Nephron (organoid): ENCODE data around the gene CDH4.
"Not testable (repeated sequence)": the region's sequence is repeated elsewhere in the genome, so short reads cannot be mapped to it uniquely, and the experiment has no call there.

ENCODE experiments used
- H3K27ac Mint-ChIP-seq, 3 experiments: 2 replicates each; pipeline ENCODE4 v1.8.0; 2020; ENCODE audit warnings: mixed read lengths in 3 of 3, mild to moderate bottlenecking in 2 of 3, moderate library complexity in 1 of 3
- H3K27me3 Mint-ChIP-seq: 2 replicates; pipeline ENCODE4 v1.8.0; 2021; ENCODE audit warnings: low read depth, mild to moderate bottlenecking, moderate library complexity, mixed read lengths
- H3K36me3 Mint-ChIP-seq: 2 replicates; pipeline ENCODE4 v1.8.0; 2020; ENCODE audit warnings: low read depth, mixed read lengths
- H3K4me1 Mint-ChIP-seq: 2 replicates; pipeline ENCODE4 v1.8.0; 2020; ENCODE audit warnings: mixed read lengths
- H3K4me3 Mint-ChIP-seq, 3 experiments: 2 replicates each; pipeline ENCODE4 v1.8.0; 2020; ENCODE audit warnings: mild to moderate bottlenecking in 3 of 3, mixed read lengths in 3 of 3, moderate library complexity in 2 of 3
- H3K9me3 Mint-ChIP-seq: 2 replicates; pipeline ENCODE4 v1.8.0; 2020; ENCODE audit warnings: mixed read lengths
- TF ChIP-seq, protein P1 (sequence below), 3 experiments: fragments of 200-600 bp; sonication (generic); IDR thresholded peaks; one replicate each; pipeline ENCODE4 v1.5.0; 2021; ENCODE audit warnings: antibody characterized with exemption in 3 of 3; ENCODE audit not compliant: unreplicated experiment in 3 of 3

CDH4 gene

DNA sequence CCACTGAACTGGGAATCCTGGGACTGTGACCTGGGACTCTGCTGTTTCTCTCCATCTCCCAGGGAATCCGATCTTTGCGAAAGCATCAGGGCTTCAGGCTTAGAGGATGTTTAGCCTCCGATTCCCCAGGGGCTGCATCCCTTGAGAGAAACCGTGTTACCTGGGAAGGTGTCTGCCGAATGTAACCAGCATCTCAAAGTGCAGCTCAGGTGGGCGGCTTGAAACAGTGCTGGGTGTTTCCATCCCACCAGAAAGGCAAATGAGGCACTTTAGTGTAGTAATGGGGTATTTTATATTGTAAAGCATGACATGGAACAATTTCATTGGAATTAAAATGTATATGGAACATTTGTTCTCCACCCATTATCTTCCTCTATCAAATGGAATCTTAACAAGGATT, 15.2 kb downstream of the CDH4 start:
- Mint-ChIP-seq H3K27ac (no peak overlapping the region), H3K4me3 (no peak overlapping the region), H3K36me3 (peaks cover 4% of the 10 kb centered on the region), H3K4me1 (peaks cover 7% of the 10 kb centered on the region), H3K9me3 (peaks cover 5% of the 10 kb centered on the region), H3K27me3 (peaks cover 44% of the 10 kb centered on the region)
- TF ChIP-seq, protein P1, sequence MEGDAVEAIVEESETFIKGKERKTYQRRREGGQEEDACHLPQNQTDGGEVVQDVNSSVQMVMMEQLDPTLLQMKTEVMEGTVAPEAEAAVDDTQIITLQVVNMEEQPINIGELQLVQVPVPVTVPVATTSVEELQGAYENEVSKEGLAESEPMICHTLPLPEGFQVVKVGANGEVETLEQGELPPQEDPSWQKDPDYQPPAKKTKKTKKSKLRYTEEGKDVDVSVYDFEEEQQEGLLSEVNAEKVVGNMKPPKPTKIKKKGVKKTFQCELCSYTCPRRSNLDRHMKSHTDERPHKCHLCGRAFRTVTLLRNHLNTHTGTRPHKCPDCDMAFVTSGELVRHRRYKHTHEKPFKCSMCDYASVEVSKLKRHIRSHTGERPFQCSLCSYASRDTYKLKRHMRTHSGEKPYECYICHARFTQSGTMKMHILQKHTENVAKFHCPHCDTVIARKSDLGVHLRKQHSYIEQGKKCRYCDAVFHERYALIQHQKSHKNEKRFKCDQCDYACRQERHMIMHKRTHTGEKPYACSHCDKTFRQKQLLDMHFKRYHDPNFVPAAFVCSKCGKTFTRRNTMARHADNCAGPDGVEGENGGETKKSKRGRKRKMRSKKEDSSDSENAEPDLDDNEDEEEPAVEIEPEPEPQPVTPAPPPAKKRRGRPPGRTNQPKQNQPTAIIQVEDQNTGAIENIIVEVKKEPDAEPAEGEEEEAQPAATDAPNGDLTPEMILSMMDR (IDR thresholded peaks at IDR 0.05; ENCODE audit: unreplicated experiment in 3 of 3) = no peak

DNA sequence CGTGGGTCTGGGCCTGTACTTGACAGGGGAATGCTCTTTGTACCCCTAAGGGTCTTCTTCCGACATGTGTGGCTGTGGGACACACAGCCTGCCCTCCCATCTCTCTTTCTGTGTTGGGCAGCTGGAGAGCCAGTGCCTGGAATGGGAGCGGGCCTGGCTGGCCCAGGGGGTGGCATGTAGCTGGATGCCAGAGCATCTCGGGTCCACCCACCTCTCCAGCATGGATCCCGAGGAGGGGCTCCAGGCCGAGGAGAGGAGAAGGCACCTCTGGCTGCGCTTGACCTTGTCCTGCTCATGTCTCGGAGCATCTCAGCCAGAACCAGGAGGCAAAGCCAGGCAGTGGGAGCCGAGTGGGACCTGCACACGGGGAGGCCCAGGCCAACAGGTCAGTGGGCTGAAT, 16.0 kb downstream of the CDH4 start:
- peaks cover 5% of the 10 kb centered on the region for H3K9me3 Mint-ChIP-seq
- H3K36me3 Mint-ChIP-seq = peaks cover 4% of the 10 kb centered on the region
- H3K27me3 Mint-ChIP-seq = peaks cover 40% of the 10 kb centered on the region
- H3K4me1 Mint-ChIP-seq = peaks cover 8% of the 10 kb centered on the region
- TF ChIP-seq, protein P1 (IDR thresholded peaks at IDR 0.05; ENCODE audit: unreplicated experiment in 3 of 3) = no peak
- no peak overlapping the region for H3K27ac Mint-ChIP-seq
- no peak overlapping the region for H3K4me3 Mint-ChIP-seq

DNA sequence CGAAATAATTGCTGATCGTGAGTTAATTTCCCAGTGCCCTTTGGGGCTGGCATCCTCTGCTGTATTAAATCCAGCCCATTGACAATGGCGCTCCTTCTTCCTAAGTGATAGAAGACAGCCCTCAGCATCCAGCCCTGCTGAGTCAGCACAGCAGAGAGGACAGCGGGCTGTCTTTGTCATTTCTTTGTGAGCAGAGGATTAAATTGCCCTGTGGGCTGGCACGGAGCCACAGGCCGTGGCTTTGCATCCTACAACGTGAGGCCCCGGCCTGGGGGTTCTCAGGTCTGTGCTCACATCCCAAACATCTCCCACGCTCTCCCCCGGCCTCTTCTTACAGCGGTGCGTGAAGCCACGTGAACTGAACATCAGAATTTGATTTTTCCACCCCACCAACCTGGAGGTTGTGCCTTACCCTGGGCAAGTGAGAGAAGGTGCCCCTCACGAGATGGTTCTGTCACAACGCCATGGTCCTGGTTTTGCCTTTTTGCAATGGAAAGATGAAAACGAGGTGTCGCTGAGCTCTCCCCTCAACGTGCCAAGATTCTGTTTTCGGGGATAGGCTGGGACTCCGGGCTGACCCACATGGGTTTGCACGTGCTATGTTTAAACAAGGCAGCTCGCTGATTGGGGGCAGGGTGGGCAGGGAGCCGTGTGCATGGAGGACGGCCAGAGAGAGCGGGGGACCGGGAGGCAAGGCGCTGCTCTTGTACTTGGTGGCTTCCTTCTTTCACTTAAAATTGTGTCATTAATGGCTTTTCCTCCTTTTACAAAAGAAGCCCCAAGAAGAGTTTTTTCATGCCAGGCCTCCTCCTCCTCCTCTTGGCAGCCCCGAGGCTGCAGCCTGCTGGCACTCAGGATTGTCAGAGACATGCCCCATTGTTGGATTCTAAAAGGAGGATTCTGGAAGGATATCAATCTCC, 19.5 kb downstream of the CDH4 start:
- peaks cover 27% of the 10 kb centered on the region for H3K27me3 Mint-ChIP-seq
- H3K4me1 Mint-ChIP-seq = peaks cover 8% of the 10 kb centered on the region
- TF ChIP-seq, protein P1 (IDR thresholded peaks at IDR 0.05; ENCODE audit: unreplicated experiment in 3 of 3) = no peak
- H3K36me3 Mint-ChIP-seq = peaks cover 4% of the 10 kb centered on the region
- peaks cover 4% of the 10 kb centered on the region for H3K9me3 Mint-ChIP-seq
- no peak overlapping the region for H3K27ac Mint-ChIP-seq
- peak overlapping the region in 1 of 3 experiments; percentile 21 for H3K4me3 Mint-ChIP-seq

DNA sequence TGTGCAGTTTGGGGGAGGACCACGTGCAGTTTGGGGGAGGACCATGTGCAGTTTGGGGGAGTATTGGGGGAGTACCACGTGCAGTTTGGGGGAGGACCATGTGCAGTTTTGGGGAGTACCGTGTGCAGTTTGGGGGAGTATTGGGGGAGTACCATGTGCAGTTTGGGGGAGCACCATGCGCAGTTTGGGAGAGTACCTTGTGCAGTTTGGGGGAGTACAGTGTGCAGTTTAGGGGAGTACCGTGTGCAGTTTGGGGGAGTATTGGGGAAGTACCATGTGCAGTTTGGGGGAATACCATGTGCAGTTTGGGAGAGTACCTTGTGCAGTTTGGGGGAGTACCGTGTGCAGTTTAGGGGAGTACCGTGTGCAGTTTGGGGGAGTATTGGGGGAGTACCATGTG, 21.0 kb downstream of the CDH4 start:
- not testable (repeated sequence) for H3K4me1 Mint-ChIP-seq, H3K9me3 Mint-ChIP-seq, H3K27ac Mint-ChIP-seq, H3K36me3 Mint-ChIP-seq, H3K4me3 Mint-ChIP-seq
- peaks cover 28% of the 10 kb centered on the region for H3K27me3 Mint-ChIP-seq

DNA sequence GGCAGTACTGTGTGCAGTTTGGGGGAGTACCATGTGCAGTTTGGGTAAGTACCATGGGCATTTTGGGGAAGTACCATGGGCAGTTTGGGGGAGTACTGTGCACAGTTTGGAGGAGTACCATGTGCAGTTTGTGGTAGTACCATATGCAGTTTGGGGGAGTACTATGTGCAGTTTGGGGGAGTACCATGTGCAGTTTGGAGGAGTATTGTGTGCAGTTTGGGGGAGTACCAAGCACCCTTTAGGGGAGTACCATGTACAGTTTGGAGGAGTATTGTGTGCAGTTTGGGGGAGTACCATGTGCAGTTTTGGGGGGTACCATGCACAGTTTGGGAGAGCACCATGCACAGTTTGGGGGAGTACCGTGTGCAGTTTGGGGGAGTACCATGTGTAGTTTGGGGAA, 21.6 kb downstream of the CDH4 start:
- H3K9me3 Mint-ChIP-seq, H3K4me1 Mint-ChIP-seq, H3K36me3 Mint-ChIP-seq, H3K4me3 Mint-ChIP-seq, H3K27ac Mint-ChIP-seq: not testable (repeated sequence)
- H3K27me3 Mint-ChIP-seq = peaks cover 30% of the 10 kb centered on the region

DNA sequence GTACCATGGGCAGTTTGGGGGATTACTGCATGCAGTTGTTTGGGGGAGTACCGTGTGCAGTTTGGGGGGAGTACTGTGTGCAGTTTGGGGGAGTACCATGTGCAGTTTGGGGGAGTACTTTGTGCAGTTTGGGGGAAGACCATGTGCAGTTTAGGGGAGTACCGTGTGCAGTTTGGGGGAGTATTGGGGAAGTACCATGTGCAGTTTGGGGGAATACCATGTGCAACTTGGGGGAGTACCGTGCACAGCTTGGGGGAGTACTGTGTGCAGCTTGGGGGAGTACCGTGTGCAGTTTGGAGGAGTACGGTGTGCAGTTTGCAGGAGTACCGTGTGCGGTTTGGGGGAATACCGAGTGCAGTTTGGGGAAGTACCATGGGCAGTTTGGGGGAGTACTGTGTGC, 22.3 kb downstream of the CDH4 start:
- Mint-ChIP-seq H3K4me3 (no peak overlapping the region), H3K27ac (no peak overlapping the region), H3K27me3 (peaks cover 30% of the 10 kb centered on the region), H3K36me3 (peaks cover 4% of the 10 kb centered on the region), H3K9me3 (peaks cover 8% of the 10 kb centered on the region), H3K4me1 (peaks cover 8% of the 10 kb centered on the region)
- TF ChIP-seq, protein P1 (IDR thresholded peaks at IDR 0.05; ENCODE audit: unreplicated experiment in 3 of 3) = no peak

DNA sequence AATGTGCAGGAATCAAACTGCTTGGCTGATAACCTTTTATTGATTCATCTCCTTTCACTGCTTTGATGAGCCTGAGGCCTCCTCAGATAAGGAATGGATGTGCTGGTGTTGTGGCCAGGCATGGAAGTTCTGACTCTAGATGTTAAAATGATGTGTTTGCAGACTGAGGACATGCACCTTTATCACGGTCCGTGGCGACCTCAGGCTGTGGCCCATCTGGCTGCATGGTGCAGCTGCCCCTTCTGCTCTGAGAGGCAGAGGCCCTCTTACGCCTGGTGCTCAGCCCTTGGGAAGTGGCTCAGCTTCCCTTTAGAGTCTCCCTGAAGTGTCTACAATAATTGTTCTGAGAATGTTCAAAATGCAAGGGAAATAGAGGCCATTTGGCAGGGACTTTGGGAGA, 26.2 kb downstream of the CDH4 start:
- peaks cover 26% of the 10 kb centered on the region for H3K27me3 Mint-ChIP-seq
- H3K27ac Mint-ChIP-seq = no peak overlapping the region
- peaks cover 3% of the 10 kb centered on the region for H3K36me3 Mint-ChIP-seq
- peaks cover 11% of the 10 kb centered on the region for H3K9me3 Mint-ChIP-seq
- no peaks in the 10 kb centered on the region for H3K4me1 Mint-ChIP-seq
- H3K4me3 Mint-ChIP-seq = no peak overlapping the region
- TF ChIP-seq, protein P1 (IDR thresholded peaks at IDR 0.05; ENCODE audit: unreplicated experiment in 3 of 3) = no peak
